B cell (primary cell): Measurements from ENCODE around the gene CACNA2D3. TPM values are rescaled to one million over a fixed set of nuclear protein-coding genes. Genes with fewer than 3 reads are reported as not detected.

ENCODE experiments used
- ATAC-seq: fragments of 200-7000 bp; cut with Tn5 transposase; one replicate; pipeline ENCODE4 v1.10.0; 2021; ENCODE audit warnings: low read depth, mild to moderate bottlenecking, moderate number of reproducible peaks, moderate library complexity
- CTCF ChIA-PET: fragments of 350-600 bp; sonication (Branson Sonifier 250); formaldehyde crosslinking; loops from one replicate; lab custom pipeline; 2021; ENCODE audit warnings: antibody characterized with exemption, inconsistent platforms; lab: Charles Lee
- POLR2A ChIA-PET: fragments of 350-600 bp; sonication (Branson Sonifier 250); formaldehyde crosslinking; loops from one replicate; lab custom pipeline; 2021; ENCODE audit warnings: antibody characterized with exemption; lab: Charles Lee
- DNase-seq: peaks from one replicate; pipeline ENCODE4 v3.0.0; 2013
- H2AFZ ChIP-seq: 2 replicates; pipeline ENCODE4 v1.6.1; 2012; ENCODE audit warnings: mild to moderate bottlenecking, low read depth, low read length; ENCODE audit not compliant: insufficient read depth, poor library complexity, severe bottlenecking
- H3K27ac ChIP-seq, 2 donors: 1 replicate in 1 of 2; 2 replicates in 1 of 2; pipeline ENCODE4 v1.5.1; 2012 to 2013; ENCODE audit warnings: low read length in 2 of 2, mild to moderate bottlenecking in 2 of 2, moderate library complexity in 1 of 2
- H3K27me3 ChIP-seq, 4 experiments: fragments of 200-600 bp in 1 of 4; sonication (generic) in 1 of 4; replicated peaks in 1 of 4; 1 replicate in 2 of 4; 2 replicates in 2 of 4; pipeline versions ENCODE4 v1.6.1 to v1.7.0; 2013 to 2016; ENCODE audit warnings: low read length in 3 of 4, mild to moderate bottlenecking in 2 of 4, mixed read lengths in 1 of 4, moderate library complexity in 1 of 4; ENCODE audit not compliant: insufficient read depth in 4 of 4, control insufficient read depth in 3 of 4; ENCODE audit errors: control extremely low read depth in 1 of 4
- H3K36me3 ChIP-seq, 2 experiments: replicated peaks in 1 of 2; 1 replicate in 1 of 2; 2 replicates in 1 of 2; pipeline versions ENCODE4 v1.6.1 to v1.7.1; 2013; ENCODE audit warnings: low read length in 1 of 2; ENCODE audit not compliant: insufficient read depth in 2 of 2, control insufficient read depth in 1 of 2; ENCODE audit errors: control extremely low read depth in 1 of 2, extremely low read depth in 1 of 2
- H3K4me1 ChIP-seq, 2 donors: fragments of 200-600 bp in 1 of 2; sonication (generic) in 1 of 2; 1 replicate in 1 of 2; 2 replicates in 1 of 2; pipeline versions ENCODE4 v1.5.1 to v1.6.1; 2013 to 2017; ENCODE audit warnings: low read length in 2 of 2; ENCODE audit not compliant: control insufficient read depth in 2 of 2, insufficient read depth in 2 of 2
- H3K4me2 ChIP-seq: replicated peaks from 2 replicates; pipeline ENCODE3; 2012; ENCODE audit warnings: mild to moderate bottlenecking, low read depth, low read length; ENCODE audit not compliant: poor library complexity, severe bottlenecking
- H3K4me3 ChIP-seq, 5 experiments: fragments of 200-600 bp in 1 of 5; sonication (generic) in 1 of 5; 1 replicate in 3 of 5; 2 replicates in 2 of 5; pipeline versions ENCODE4 v1.5.1 to v1.7.0; 2011 to 2016; ENCODE audit warnings: low read length in 4 of 5, mild to moderate bottlenecking in 4 of 5, low read depth in 2 of 5, control low read depth in 1 of 5, moderate library complexity in 1 of 5; ENCODE audit not compliant: insufficient read depth in 1 of 5; ENCODE audit errors: control extremely low read depth in 1 of 5, extremely low read depth in 1 of 5
- H3K79me2 ChIP-seq: fragments of 200-600 bp; sonication (generic); one replicate; pipeline ENCODE4 v1.6.0; 2016; ENCODE audit warnings: low read length; ENCODE audit not compliant: control insufficient read depth, insufficient read depth
- H3K9ac ChIP-seq: fragments of 200-600 bp; sonication (generic); 2 replicates; pipeline ENCODE4 v1.6.1; 2017; ENCODE audit warnings: mild to moderate bottlenecking, low read length, moderate library complexity
- H3K9me3 ChIP-seq, 3 donors: one replicate each; pipeline versions ENCODE4 v1.6.1 to v1.7.1; 2013; ENCODE audit warnings: low read length in 2 of 3; ENCODE audit not compliant: control insufficient read depth in 2 of 3, insufficient read depth in 1 of 3; ENCODE audit errors: control extremely low read depth in 1 of 3
- H4K20me1 ChIP-seq: 2 replicates; pipeline ENCODE4 v1.6.0; 2012; ENCODE audit warnings: mild to moderate bottlenecking, low read length; ENCODE audit not compliant: insufficient read depth, control insufficient read depth, poor library complexity, severe bottlenecking
- H3K27ac Mint-ChIP-seq: one replicate; pipeline ENCODE4 v1.8.0; 2021; ENCODE audit warnings: mixed read lengths
- H3K27me3 Mint-ChIP-seq: one replicate; pipeline ENCODE4 v1.8.0; 2021; ENCODE audit warnings: mixed read lengths
- H3K4me1 Mint-ChIP-seq: one replicate; pipeline ENCODE4 v1.8.0; 2021; ENCODE audit warnings: mixed read lengths
- H3K4me3 Mint-ChIP-seq: one replicate; pipeline ENCODE4 v1.8.0; 2021; ENCODE audit warnings: mixed read lengths
- H3K9me3 Mint-ChIP-seq: one replicate; pipeline ENCODE4 v1.8.0; 2022; ENCODE audit warnings: mixed read lengths; ENCODE audit not compliant: insufficient read depth
- CTCF ChIP-seq: fragments of 200-600 bp; IDR thresholded peaks from one replicate; pipeline ENCODE4 v1.8.0; 2022; ENCODE audit warnings: antibody characterized with exemption, mild to moderate bottlenecking
- EZH2 ChIP-seq: IDR thresholded peaks from 2 replicates; pipeline ENCODE4 v1.6.1; 2012; ENCODE audit warnings: borderline replicate concordance, low read depth, mild to moderate bottlenecking, moderate library complexity, low read length; ENCODE audit not compliant: insufficient read depth, poor library complexity, severe bottlenecking
- WGBS: methylation state at CpG from one replicate; pipeline ENCODE4 v1.1.5; 2013; ENCODE audit warnings: missing lambda C conversion rate; ENCODE audit not compliant: insufficient coverage; 5-methylcytosine and 5-hydroxymethylcytosine counted together
- intact Hi-C: fragments of 100-400 bp; cut with micrococcal nuclease; formaldehyde crosslinking; loops from one replicate; pipeline ENCODE4 v1.10.0; 2022
- polyA plus RNA-seq: library from polyadenylated mRNA; depleted of rRNA; stranded (reverse); fragments of >200 nt; gene quantifications from 2 replicates; pipeline ENCODE4 v1.2.3, GENCODE V29; 2012
- total RNA-seq, 2 donors: library from RNA; stranded (reverse); fragments of 120-200 nt in 1 of 2; gene quantifications; 1 replicate in 1 of 2; 2 replicates in 1 of 2; pipeline versions ENCODE4 v1.2.3 to v1.2.4, GENCODE V29; 2013 to 2022

CACNA2D3 gene
- total and polyA plus RNA-seq, 2 donors (not counting 1 experiment from before 2014, with no cell fraction given): not detected

DNA sequence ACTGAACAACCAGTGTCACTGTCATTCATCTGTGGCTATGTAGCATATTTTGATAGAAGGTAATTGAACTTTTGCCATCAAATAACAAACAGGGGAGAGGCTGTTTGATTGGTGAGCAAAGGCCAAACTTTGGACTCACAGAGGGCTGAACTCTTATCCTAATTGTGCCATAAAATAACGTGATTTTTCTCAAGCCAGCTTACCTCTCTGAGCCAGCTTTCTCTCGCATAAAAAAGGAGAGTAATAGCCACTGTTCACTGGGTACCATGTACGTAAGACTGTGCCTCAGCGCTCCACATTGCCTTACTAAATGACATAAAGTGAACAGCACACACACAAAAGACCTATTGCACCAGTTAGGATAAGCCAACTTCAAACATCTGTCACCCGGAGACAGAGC, 588.6 kb downstream of the CACNA2D3 start:
- DNase-seq (no peak), ATAC-seq (no peak)
- Histone ChIP-seq H4K20me1 (no peaks in the 10 kb centered on the region), H3K27me3 (no peaks in the 10 kb centered on the region), H3K27ac (no peak overlapping the region), H3K79me2 (no peaks in the 10 kb centered on the region), H3K4me3 (no peak overlapping the region), H3K9me3 (no peaks in the 10 kb centered on the region), H3K4me2 (no peak overlapping the region), H2AFZ (no peak overlapping the region), H3K36me3 (no peaks in the 10 kb centered on the region), H3K4me1 (no peaks in the 10 kb centered on the region), H3K9ac (no peak overlapping the region)
- Mint-ChIP-seq H3K4me3 (no peak overlapping the region), H3K9me3 (peaks cover 3% of the 10 kb centered on the region), H3K27me3 (no peaks in the 10 kb centered on the region), H3K4me1 (no peaks in the 10 kb centered on the region), H3K27ac (no peak overlapping the region)
- CTCF ChIA-PET: no interaction called here
- POLR2A ChIA-PET: no interaction called here
- intact Hi-C loops: no loop called here
- TF ChIP-seq EZH2 (no peak), CTCF (no peak)
- 92% methylated on average over 4 of the region's 5 CpGs for WGBS

DNA sequence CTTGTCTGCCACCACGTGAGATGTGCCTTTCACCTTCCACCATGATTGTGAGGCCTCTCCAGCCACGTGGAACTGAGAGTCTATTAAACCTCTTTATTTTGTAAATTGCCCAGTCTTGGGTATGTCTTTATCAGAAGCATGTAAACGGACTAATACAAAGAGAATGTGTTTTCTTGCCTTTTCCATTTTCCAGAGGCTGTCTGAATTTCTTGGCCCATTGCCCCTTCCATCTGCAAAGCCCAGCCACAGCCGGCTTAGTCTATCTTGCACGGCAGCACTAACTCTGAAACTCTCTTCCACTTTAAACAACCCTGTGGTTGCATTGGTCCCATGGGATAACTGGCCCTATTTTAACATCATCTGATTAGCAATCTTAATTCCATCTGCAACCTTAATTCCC, 590.2 kb downstream of the CACNA2D3 start:
- H3K9ac ChIP-seq: no peak overlapping the region
- Mint-ChIP-seq H3K4me1 (no peaks in the 10 kb centered on the region), H3K27me3 (no peaks in the 10 kb centered on the region), H3K27ac (no peak overlapping the region), H3K4me3 (no peak overlapping the region), H3K9me3 (peaks cover 3% of the 10 kb centered on the region)
- no peaks in the 10 kb centered on the region for H3K79me2 ChIP-seq
- no peak overlapping the region for H3K4me3 ChIP-seq
- H2AFZ ChIP-seq: no peak overlapping the region
- H3K27ac ChIP-seq: no peak overlapping the region
- TF ChIP-seq EZH2: no peak
- TF ChIP-seq CTCF: no peak
- no peaks in the 10 kb centered on the region for H3K4me1 ChIP-seq
- no peak overlapping the region for H3K4me2 ChIP-seq
- ATAC-seq (no peak), DNase-seq (no peak)
- 91% methylated on average over 3 of the region's 5 CpGs for WGBS
- ChIA-PET CTCF (no interaction called here), POLR2A (no interaction called here)
- H4K20me1 ChIP-seq: no peaks in the 10 kb centered on the region
- intact Hi-C loops: no loop called here
- no peaks in the 10 kb centered on the region for H3K27me3 ChIP-seq
- H3K9me3 ChIP-seq: peaks cover 0 to 3% (median 0%) of the 10 kb centered on the region in 3 donors
- no peaks in the 10 kb centered on the region for H3K36me3 ChIP-seq
